SK-N-SH treated with all-trans-retinoic acid at 6 μM for 48 hours (cell line): Measurements from ENCODE around the gene CHCHD6.

Experiments
- CREB5 ChIP-seq: fragments of 250-450 bp; sonication (Bioruptor Pico); IDR thresholded peaks from 2 replicates; pipeline ENCODE4 v1.5.1; 2020; ENCODE audit warnings: low read depth, mild to moderate bottlenecking, moderate library complexity
- CSRNP3 ChIP-seq: fragments of 250-450 bp; sonication (Bioruptor Pico); IDR thresholded peaks from 2 replicates; pipeline ENCODE4 v1.5.1; 2021; ENCODE audit warnings: mild to moderate bottlenecking, moderate library complexity
- GLIS3 ChIP-seq: fragments of 250-450 bp; sonication (Bioruptor Pico); IDR thresholded peaks from 2 replicates; pipeline ENCODE4 v1.5.0; 2020; ENCODE audit warnings: mild to moderate bottlenecking, moderate library complexity
- PATZ1 ChIP-seq: fragments of 250-450 bp; sonication (Bioruptor Pico); IDR thresholded peaks from 2 replicates; pipeline ENCODE4 v1.8.0; 2020; ENCODE audit warnings: mild to moderate bottlenecking, moderate library complexity, borderline replicate concordance
- RARB ChIP-seq: fragments of 250-450 bp; sonication (Bioruptor Pico); IDR thresholded peaks from 2 replicates; pipeline ENCODE4 v1.8.0; 2021; ENCODE audit warnings: mild to moderate bottlenecking, moderate library complexity
- SNAI2 ChIP-seq: fragments of 250-450 bp; sonication (Bioruptor Pico); IDR thresholded peaks from 2 replicates; pipeline ENCODE4 v1.5.0; 2020; ENCODE audit warnings: mild to moderate bottlenecking, moderate library complexity
- TSHZ2 ChIP-seq: fragments of 250-450 bp; sonication (Bioruptor Pico); IDR thresholded peaks from 2 replicates; pipeline ENCODE4 v1.5.0; 2020; ENCODE audit warnings: mild to moderate bottlenecking, moderate library complexity
- ZC3H10 ChIP-seq: fragments of 250-450 bp; sonication (Bioruptor Pico); IDR thresholded peaks from 2 replicates; pipeline ENCODE4 v1.5.1; 2021; ENCODE audit warnings: mild to moderate bottlenecking, moderate library complexity
- ZFP30 ChIP-seq: fragments of 450-650 bp; formaldehyde crosslinking; IDR thresholded peaks from 2 replicates; pipeline ENCODE4 v1.5.0; 2022; ENCODE audit warnings: mild to moderate bottlenecking, moderate library complexity
- ZNF8 ChIP-seq: fragments of 450-650 bp; formaldehyde crosslinking; IDR thresholded peaks from 2 replicates; pipeline ENCODE4 v1.5.0; 2020; ENCODE audit warnings: mild to moderate bottlenecking, moderate library complexity

GRCh38 chr3:126743781-126744180 is 39.7 kb downstream of the CHCHD6 start:
- TF ChIP-seq CSRNP3 (no peak), RARB (CRISPR knock-in tag) (no peak), CREB5 (CRISPR knock-in tag) (no peak), ZC3H10 (CRISPR knock-in tag) (no peak), GLIS3 (CRISPR knock-in tag) (no peak), PATZ1 (CRISPR knock-in tag) (no peak), TSHZ2 (CRISPR knock-in tag) (no peak), ZNF8 (CRISPR knock-in tag) (no peak), SNAI2 (CRISPR knock-in tag) (no peak), ZFP30 (no peak)
